NB4 (cell line): ENCODE results near the gene MEF2A.

Experiments
- DNase-seq: peaks from one replicate; pipeline ENCODE4 v3.0.0; 2010; ENCODE audit warnings: low read depth
- H3K4me3 ChIP-seq: one replicate; pipeline ENCODE4 v1.5.1; 2011; ENCODE audit warnings: mild to moderate bottlenecking, low read depth, low read length, moderate library complexity
- CTCF ChIP-seq: IDR thresholded peaks from one replicate; pipeline ENCODE4 v1.5.1; 2012; ENCODE audit warnings: low read depth, low read length
- MAX ChIP-seq: IDR thresholded peaks from 2 replicates; pipeline ENCODE4 v1.6.1; 2011; ENCODE audit warnings: low read depth, low read length
- MYC ChIP-seq: IDR thresholded peaks from 2 replicates; pipeline ENCODE4 v1.6.1; 2011; ENCODE audit warnings: low read depth, low read length
- POLR2A ChIP-seq: IDR thresholded peaks from 2 replicates; pipeline ENCODE4 v1.6.1; 2011; ENCODE audit warnings: mild to moderate bottlenecking; ENCODE audit not compliant: insufficient read length; ENCODE audit errors: extremely low read depth

Gene MEF2A

GRCh38 chr15:99644913-99645542 lies 79.2 kb downstream of the MEF2A start:
- TF ChIP-seq CTCF, result no peak
- TF ChIP-seq MAX, result no peak
- no peak for TF ChIP-seq POLR2A
- no peak for TF ChIP-seq MYC
- DNase-seq, result no peak
- no peak overlapping the region for H3K4me3 ChIP-seq

GRCh38 chr15:99645543-99645935 lies 79.8 kb downstream of the MEF2A start:
- H3K4me3 ChIP-seq, result no peak overlapping the region
- no peak for TF ChIP-seq MAX
- TF ChIP-seq POLR2A, result no peak
- TF ChIP-seq CTCF, result no peak
- no peak for TF ChIP-seq MYC
- DNase-seq, result no peak

- DNase-seq, result no peak
- no peak overlapping the region for H3K4me3 ChIP-seq
- TF ChIP-seq MAX (no peak), MYC (no peak)
These were observed 80.2 kb downstream of the MEF2A start for GRCh38 chr15:99645951-99646350.

GRCh38 chr15:99651023-99651807 lies 85.4 kb downstream of the MEF2A start:
- no peak overlapping the region for H3K4me3 ChIP-seq
- DNase-seq, result no peak

GRCh38 chr15:99656205-99656604 lies 90.4 kb downstream of the MEF2A start:
- TF ChIP-seq MAX (no peak), POLR2A (no peak), CTCF (no peak), MYC (no peak)
- DNase-seq, result no peak
- no peak overlapping the region for H3K4me3 ChIP-seq

More at GRCh38 chr15:99651023-99651807, 85.4 kb downstream of the MEF2A start:
- TF ChIP-seq MYC (no peak), MAX (no peak), POLR2A (no peak), CTCF (no peak)

- TF ChIP-seq CTCF (no peak), POLR2A (no peak), MYC (no peak), MAX (no peak)
- H3K4me3 ChIP-seq, result no peak overlapping the region
- DNase-seq, result no peak
These were observed 92.2 kb downstream of the MEF2A start for GRCh38 chr15:99657996-99658395.
